Brain pericyte (primary cell): ENCODE data around the gene CCDC178.

ENCODE experiments used
- DNase-seq: peaks from one replicate; pipeline ENCODE4 v3.0.0-alpha.2; 2012; ENCODE audit warnings: low read depth, low spot score

Gene CCDC178

DNA sequence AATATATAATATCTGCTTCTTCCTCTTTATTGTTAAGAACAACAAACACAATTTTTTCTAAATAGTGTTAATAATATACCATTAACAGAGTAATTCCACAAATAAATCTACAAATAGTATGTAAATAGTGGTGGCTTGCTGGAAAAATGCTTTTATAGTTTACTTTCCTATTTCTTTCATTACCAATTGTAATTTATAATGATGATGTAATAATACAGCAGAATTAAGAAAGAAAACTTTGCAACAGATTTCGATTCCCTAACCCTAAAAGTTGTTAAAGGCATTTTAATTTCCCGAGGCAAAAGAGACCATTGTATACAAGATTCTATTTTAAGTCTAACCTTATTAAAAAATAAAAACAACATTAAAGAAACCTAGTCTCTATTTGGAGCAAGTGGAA, 307.9 kb downstream of the CCDC178 start:
- DNase-seq, result no peak

DNA sequence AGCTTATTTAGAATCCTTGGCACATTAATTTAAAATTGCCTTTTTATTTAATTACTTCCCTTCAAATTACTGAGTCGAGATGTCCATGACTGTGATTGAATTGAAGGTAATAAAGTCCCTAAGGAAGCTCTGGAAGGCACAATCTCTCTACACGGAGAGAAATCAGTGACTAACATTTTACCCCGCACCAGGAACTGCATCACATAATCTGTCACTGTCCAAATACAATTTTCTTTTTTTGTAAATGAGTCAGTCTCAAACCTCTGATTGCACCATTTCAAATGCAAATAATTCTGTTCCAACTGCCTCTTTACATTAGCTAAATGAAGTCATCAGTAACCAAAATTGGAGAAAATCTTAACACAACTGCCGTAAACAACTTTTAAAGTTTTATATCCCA, 311.9 kb downstream of the CCDC178 start:
- no peak for DNase-seq

- no peak for DNase-seq
These were observed 316.5 kb downstream of the CCDC178 start for GRCh38 chr18:33123862-33124518.

DNA sequence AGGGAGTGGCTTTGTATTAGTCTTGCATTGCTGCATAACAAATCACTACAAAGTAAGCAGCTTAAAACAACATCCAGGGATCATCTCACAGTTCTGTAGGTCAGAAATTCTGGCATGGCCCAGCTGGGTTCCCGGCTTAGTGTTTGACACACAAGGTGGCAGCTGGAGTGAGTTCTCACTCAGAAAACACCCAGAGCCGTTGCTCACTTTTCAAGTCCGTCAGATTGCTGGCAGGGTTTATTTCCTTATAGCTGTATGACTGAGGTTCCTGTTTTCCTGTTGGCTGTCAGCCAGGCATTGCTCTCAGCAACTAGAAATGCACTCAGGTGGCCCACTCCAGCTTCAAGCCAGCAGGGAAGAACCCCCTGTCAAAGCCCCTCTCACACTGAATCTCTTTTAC, 324.1 kb downstream of the CCDC178 start:
- DNase-seq, result peak; percentile 25

GRCh38 chr18:33115917-33116316, 324.6 kb downstream of the CCDC178 start:
- no peak for DNase-seq

- DNase-seq, result no peak
These were observed 325.0 kb downstream of the CCDC178 start for GRCh38 chr18:33115476-33115875.

- DNase-seq, result no peak
These were observed 325.8 kb downstream of the CCDC178 start for GRCh38 chr18:33114749-33115148.

DNA sequence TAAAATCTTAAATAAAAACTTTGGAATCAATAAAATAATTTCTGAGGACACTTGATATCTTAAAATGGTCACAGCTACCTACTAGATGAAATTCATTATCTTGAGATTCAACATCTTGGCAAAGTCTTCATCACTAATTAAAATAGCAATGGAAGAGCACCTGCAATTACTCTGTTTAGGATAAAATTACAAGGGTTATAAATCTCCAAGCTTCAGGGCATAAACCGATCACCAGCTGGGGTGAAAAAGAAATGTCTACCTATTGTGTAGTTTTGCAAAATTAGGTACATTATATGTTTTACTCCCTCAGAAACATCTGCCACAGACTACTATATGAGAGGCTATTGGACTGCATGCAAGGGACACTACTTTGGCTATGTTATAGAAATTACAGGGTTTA, 327.1 kb downstream of the CCDC178 start:
- DNase-seq, result no peak

DNA sequence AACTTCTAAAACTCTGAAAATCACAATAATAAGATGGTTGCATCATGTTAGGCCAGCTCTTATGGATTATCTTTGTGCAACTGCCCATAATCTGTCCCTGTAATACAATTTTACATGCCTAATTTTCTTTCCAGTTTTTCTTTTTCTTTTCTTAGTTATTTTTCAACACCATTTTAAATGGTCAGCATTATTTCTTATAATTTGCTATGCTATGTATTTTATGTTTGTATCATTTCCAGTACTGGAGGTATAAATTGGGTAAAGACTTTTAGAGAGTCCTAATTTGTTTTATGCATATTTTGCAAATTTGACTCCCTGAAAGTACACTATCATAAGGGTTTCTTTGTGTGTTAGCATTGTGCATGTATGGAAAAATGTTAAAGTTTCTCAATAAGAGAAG, 333.0 kb downstream of the CCDC178 start:
- no peak for DNase-seq

- no peak for DNase-seq
These were observed 339.2 kb downstream of the CCDC178 start for GRCh38 chr18:33101316-33101715.

DNA sequence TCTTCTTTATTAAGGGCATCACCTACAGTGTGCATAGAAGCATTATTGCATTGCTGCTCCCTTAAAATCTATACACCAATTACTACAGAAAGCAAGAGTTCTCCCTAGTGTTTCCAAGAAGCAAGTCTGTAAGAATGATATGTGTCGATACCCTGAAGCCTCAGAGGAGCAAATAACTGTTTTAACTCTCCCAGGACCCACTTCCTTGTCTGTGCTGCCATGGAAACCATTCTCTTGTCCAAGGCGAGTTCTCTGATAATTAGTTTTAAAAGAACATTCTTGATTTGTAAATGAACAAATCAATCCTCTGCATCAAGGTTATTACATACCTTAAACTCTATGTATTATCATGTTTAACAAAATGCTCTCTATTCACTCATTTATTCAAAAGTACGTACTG, 340.9 kb downstream of the CCDC178 start:
- DNase-seq, result no peak

GRCh38 chr18:33097126-33097525, 343.4 kb downstream of the CCDC178 start:
- no peak for DNase-seq

DNA sequence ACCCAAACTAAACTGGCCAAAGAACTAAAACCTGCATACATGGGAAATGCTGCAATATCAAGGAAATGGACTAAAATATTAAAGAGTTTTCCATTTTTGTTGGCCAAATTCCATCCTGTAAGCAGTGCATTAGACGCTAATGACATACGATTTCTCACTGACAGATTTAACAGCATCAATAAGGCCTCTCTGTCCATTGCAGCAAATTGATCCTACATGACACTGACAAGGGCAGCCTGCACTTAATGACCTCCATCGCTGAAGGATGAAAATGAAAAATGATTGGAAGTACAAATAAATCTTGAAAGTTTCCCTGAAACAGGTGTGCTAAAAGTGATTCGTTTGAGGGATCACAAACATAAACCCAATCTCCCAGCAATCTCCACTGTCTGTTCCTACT, 350.1 kb downstream of the CCDC178 start:
- DNase-seq, result no peak

DNA sequence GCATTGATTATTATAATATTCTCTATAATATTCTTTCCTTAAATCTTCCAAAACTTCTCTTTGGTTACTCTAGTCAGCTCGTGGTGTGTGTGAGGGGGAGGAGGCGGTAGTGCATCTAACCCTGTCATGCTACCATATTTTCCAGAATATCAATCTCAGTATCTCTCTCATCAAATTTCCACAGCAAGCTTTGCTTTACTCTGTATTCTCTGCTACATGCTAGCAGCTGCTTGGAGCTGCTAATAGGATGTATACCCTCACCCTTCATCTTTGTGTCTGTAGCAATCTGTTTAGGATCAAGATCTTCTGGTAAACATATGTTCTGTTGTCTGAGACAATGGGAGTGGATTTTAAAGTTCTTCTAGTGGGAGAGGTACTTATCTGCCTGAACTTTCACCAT, 363.9 kb downstream of the CCDC178 start:
- no peak for DNase-seq

- DNase-seq, result no peak
These were observed 366.4 kb downstream of the CCDC178 start for GRCh38 chr18:33074125-33074524.

GRCh38 chr18:33062834-33063364, 377.6 kb downstream of the CCDC178 start:
- no peak for DNase-seq

DNA sequence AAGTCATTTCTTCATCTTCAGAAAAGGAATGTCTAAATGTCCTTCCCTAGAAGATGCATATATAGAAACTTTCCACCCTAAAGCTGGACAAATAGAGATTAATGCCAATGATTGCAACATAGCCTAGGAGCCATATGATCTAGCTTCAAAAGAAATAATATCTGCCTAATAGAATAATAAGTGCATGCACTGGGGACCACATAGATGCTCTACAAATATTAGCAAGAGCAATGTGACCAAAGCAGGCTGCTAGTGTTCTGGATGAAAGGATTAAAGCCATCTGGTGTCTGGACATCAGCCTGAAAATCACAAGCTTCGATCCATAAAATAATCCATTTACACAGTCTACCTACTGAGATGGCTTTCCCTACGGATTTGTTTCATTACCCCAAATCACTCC, 387.6 kb downstream of the CCDC178 start:
- DNase-seq, result no peak

DNA sequence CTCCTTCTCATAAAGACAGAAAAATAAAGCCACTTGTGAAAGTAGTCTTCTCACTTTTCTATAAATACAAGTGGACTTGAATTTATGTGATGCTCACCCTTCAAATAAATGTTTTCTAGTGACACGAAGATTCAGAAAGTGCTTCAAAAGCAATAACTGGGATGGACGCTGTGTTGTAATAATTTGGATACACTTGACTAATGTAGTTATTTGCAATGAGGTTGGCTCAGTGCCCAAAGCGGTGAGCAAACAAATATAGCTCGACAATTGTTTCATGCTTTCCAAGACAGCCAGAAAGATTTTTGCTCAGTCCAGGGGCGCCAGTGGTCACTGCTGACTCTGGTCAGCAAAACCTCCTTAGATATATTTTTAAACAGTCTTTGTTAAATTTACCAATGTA, 389.1 kb downstream of the CCDC178 start:
- no peak for DNase-seq

DNA sequence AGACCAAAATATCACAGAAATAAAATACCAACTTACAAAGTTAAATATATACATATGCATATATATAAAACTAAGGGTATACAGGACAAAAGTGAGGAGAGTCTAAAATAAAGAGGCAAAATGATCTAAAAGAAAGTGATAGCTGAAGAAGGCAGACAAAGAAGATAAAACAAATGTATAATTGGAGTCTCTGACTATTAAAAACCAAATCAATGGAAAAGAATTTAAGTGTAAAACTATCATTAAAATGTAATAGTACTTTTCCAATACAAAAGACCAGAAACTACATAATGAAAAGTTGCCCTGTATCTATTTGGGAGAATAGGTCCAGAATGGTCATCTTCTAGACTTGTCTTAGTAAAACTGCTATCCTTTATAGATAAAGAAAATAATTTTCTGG, 400.3 kb downstream of the CCDC178 start:
- DNase-seq, result no peak

GRCh38 chr18:33034945-33035344, 405.6 kb downstream of the CCDC178 start:
- DNase-seq, result peak; percentile 15

DNA sequence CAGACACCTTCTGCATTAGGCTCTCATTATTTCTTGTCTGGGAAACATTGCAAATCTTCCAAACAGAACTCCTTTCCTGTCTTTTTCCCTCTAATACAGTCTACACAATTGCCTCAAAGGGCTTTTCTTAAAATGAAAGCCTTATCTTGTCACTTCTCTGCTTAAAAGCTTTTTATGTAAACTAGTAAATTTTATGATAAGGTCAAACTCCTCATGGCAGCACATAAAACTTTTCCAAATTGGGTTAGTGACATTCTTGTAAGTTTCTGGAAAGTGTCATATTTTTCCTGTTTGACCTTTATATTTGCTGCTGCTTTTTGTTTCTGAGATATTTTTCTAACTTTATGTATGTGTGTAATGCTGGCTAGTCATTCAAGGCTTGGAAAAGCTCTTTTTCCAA, 406.3 kb downstream of the CCDC178 start:
- no peak for DNase-seq

GRCh38 chr18:33022370-33022769, 418.2 kb downstream of the CCDC178 start:
- no peak for DNase-seq

GRCh38 chr18:33020877-33021276, 419.6 kb downstream of the CCDC178 start:
- no peak for DNase-seq
